GM18520 (cell line): ENCODE results near the gene ARPP21.
"Not testable (repeated sequence)": the region's sequence is repeated elsewhere in the genome, so short reads cannot be mapped to it uniquely, and the experiment has no call there.

Source experiments
- ATAC-seq: cut with Tn5 transposase; IDR thresholded peaks from one replicate; pipeline ENCODE4 v1.9.1; 2021; ENCODE audit not compliant: unreplicated experiment

Gene ARPP21

DNA sequence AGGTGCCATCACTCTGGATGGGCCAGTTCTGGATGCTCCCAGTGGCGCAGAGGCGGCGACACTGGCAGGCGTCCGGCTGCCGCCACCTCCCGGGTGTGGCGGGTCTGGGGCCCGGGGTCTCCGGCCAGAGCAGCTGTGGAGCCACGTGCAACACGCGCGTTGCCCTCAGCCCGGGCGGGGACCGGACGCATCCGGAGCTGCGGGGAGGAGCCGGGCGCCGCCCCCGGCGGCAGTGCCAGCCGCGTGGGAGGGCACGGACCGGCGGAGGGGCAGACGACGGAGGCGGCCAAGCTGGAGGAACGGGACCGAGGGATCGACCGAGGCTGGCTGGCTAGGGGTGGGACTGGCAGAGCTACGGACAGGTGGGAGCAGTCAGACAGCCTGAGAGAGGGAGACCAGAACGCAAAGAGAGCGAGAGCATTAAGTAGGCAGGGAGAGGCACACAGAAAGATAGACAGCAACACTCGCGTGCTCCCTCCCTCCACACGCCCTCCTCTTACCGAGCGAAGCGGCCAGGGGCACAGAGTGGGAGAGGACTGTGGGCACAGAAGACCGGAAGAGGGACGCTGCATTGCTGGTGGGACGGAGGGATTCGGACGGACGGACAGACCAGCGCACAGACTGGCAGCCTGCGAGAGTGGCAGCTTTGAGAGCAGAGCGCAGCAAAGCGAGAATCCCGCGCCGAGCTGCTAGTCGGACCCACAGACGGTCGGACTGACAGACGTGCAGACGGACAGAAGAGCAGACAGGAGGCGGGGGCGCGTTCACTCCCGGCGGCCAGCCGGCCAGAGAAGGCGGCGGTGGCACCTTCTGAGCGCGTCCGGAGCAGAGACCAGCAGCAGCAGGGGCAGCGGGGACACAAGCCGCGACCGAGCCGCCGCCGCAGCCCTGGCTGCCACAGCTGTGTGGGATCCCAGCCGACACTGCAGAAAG is at the start of gene ARPP21:
TSS of gene ARPP21 (plus strand) at position 272 of the 933 bp plus-strand sequence. CDS start 42,227 bp downstream, outside the sequence.
- ATAC-seq: no peak

DNA sequence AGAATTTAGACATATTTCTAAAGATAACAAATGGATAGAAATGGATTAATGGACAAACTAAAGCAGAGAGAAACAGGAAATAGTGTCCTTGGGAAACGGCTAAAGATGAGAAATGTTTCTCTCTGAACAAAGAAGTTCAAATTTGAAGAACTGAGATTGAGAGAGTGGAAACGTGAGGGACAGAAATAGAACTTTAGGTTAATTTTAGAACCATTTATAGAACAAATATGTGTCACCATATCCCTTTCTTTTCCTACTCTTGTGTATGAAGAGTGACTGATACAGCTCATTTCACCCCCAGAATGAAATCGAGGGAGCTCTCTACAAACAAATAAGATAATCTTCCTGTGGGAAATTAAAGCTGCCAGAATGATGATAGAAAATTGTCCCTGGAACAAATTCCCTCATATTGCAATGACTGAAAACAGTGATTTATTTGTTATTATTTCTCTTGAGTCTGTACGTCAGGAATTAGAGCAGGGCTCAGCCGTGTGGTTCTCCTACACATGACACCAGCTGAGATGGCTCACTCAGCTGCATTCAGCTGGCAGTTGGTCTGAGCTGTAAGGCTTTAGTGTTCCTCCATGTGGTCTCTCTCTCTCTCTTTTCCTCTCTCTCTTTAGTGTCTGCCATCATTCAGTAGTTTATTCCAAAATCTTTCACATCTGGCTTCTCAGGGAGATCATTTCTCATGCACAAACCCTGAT is 46.6 kb upstream of the ARPP21 start:
- ATAC-seq: no peak

- no peak for ATAC-seq
Measured at GRCh38 chr3:35594739-35595138, 44.6 kb upstream of the ARPP21 start.

GRCh38 chr3:35596335-35596995 is 42.9 kb upstream of the ARPP21 start:
- no peak for ATAC-seq

DNA sequence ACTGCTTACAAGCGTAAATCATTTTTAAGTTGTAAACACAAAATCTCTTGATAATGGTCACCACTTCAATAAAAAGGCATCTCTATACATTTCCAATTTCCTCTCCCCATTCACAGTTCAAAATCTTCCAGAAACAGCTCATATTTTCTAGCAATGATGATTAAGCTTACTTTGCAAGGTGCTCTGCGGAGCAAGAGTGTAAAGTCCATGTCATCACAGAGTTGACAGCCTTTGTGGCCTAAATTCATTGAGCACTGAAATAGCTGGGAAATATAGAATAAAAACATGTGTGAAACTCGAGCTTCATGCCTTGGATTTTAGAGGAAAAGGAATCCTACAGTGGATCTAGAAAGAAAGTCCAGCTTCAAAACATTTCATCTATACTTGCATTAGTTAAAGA is 41.8 kb upstream of the ARPP21 start:
- ATAC-seq: no peak

DNA sequence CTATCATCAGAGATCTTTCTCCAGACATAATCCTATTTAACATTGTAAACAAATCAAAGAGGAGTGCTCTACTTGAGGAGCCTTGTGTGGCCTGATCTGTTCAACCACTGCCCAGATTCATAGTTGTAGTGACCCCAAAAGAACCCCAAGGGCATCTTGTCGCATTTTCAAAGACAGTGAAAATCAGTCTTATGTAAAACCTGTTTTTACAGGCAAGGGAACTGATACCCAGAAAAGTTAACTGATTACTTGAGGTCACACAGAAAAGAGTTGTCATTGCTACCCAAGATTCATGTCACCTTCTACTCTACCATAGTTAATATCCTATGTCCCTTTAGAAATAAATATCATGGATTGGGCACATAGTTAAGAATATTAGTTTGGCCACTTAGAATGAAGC is 40.5 kb upstream of the ARPP21 start:
- ATAC-seq: no peak

- ATAC-seq: no peak
Measured at GRCh38 chr3:35601959-35602358, 37.4 kb upstream of the ARPP21 start.

DNA sequence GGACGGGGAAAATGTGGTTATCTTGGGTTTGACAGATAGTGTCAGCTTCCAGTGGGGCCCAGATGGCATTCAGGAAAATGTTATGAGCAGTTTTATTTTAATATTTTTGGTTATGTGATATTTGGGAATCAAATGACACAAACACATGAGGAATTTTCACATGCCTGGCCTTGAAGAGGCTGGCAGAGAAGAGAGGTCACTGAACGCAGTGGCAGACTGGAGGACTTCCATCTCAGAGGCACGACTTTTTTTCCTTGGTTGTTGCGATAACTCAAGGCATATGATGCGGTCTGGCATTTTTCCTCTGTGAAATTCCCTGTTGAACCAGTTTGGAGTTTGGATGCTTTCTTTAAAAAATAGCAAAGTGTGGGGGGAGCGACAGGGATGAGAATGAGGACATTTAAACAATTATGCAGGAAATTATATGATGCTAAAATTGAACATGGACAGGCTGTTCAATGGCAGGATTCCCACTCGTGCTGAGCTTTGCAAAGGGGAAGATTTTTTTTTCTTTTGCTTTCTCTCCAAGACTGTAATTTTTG is 36.9 kb upstream of the ARPP21 start:
- no peak for ATAC-seq

GRCh38 chr3:35616346-35616745 is 23.0 kb upstream of the ARPP21 start:
- ATAC-seq: no peak

- no peak for ATAC-seq
Measured at GRCh38 chr3:35617370-35617769, 22.0 kb upstream of the ARPP21 start.

DNA sequence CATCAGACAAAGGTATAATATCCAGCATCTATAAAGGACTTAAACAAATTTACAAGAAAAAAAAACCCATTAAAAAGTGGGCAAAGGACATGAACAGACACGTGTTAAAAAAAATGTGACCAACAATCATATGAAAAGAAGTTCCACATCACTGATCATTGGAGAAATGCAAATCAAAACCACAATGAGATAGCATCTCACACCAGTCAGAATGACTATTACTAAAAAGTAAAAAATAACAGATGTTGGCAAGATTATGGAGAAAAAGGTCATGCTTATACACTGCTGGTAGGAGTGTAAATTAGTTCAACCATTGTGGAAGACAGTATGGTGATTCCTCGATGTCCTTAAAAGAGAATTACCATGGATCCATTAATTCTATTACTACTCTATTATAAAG is 19.1 kb upstream of the ARPP21 start:
- not testable (repeated sequence) for ATAC-seq

GRCh38 chr3:35624698-35625097 is 14.6 kb upstream of the ARPP21 start:
- ATAC-seq: no peak

DNA sequence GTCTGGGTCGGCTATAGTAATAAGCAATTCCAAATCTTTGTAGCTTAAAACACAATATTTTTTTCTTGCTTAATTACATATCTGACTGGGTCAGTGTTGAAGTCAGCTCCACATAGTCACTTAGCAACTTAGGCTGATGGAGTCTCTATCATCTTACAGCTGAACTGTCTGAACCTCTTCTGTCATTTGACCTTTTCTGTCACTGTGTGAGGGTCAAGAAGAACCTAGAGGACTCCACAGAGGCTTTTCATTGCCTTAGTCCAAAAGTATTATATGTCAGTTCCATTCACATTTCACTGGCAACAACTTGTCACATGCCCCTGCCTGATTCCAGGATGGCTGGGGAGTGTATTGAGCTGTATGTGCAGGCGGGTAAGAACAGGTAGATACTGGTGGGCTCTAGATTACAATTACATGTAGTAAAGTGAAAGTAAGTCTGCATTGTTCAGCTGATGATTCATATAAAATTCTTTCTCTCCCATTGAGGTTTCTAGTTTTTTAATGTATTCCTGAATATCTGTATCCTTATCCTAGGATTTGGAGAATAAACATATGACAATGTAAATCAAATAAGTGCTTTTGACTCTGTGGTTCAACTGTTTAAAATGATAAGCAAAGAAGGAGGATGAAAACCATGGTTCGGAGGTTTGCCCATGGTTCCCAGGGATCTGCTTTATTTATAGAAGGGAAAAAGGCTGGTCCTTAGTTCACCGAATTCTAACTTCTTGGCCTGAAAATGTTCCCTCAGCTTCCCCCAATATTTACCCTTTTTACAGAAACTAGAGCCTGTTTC is 5.8 kb upstream of the ARPP21 start:
- no peak for ATAC-seq

DNA sequence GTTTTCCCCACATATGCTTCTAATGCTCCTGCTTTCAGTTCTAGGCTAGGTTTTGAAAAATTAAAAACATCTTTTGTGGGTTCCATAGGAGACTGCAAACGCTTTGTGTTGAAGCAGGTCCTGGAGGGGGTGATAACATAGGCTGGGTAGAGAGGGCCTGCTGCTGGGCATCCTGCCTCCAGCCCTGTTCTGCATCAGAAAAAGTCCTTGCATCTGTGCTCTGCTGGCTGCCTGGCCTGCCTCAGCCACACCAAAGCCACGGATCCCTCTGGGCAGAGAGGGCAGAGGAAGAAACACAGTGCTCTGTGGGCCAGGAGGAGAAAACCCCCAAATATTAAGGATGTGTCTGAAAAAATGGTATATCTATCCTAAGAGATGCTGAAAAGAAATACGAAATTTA is 3.9 kb upstream of the ARPP21 start:
- no peak for ATAC-seq

DNA sequence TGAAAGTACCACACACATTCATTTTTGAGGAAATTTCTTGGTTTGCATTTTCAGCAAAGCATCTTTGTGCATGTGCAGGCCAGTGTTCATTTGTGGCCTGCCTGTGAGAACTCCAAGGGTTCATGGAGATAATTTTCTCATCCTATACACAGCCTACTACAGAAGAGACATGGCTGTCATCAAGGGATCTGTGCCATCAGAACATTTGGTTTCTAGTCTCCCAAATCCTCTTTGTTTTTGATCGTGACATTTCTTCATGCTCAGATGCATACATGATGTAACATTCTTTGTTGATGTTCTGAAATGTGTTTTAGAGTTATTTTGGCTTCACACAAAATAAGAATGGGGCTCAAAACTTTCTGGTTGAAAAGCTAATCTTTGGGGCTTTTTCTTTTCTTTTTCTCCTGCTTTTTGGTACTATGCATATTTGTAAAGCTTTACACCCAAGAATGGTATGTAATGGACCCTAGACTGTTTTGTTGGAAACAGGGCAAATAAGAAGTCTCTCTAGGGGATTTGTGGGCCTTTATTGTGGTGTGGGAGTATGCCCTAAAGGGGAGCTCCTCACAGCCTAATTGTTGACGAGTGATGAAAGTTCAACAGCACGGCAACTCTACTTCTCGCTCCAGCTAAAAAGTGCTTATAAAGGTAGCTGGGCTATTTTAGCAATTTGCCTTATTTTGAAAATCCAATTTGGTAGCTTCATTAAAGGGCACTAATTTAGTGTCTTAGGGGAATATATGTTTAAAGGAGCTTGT is 3.2 kb upstream of the ARPP21 start:
- ATAC-seq: no peak

GRCh38 chr3:35638251-35638979 is 910 bp upstream of the ARPP21 start:
- ATAC-seq: no peak

DNA sequence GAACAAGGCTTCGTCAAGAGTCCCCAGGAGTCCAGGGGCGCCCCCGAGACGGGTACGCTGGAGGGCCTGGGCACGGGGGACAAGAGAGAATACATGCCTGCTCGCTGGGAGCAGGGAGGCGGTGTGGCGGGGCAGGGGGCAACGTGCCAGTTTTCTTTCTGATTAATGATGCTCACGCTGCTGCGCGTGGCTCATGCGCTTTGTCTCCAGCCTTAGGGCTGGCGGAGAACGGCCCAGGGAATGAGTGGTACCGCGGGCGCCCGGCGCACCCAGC is 408 bp upstream of the ARPP21 start:
- ATAC-seq: no peak

DNA sequence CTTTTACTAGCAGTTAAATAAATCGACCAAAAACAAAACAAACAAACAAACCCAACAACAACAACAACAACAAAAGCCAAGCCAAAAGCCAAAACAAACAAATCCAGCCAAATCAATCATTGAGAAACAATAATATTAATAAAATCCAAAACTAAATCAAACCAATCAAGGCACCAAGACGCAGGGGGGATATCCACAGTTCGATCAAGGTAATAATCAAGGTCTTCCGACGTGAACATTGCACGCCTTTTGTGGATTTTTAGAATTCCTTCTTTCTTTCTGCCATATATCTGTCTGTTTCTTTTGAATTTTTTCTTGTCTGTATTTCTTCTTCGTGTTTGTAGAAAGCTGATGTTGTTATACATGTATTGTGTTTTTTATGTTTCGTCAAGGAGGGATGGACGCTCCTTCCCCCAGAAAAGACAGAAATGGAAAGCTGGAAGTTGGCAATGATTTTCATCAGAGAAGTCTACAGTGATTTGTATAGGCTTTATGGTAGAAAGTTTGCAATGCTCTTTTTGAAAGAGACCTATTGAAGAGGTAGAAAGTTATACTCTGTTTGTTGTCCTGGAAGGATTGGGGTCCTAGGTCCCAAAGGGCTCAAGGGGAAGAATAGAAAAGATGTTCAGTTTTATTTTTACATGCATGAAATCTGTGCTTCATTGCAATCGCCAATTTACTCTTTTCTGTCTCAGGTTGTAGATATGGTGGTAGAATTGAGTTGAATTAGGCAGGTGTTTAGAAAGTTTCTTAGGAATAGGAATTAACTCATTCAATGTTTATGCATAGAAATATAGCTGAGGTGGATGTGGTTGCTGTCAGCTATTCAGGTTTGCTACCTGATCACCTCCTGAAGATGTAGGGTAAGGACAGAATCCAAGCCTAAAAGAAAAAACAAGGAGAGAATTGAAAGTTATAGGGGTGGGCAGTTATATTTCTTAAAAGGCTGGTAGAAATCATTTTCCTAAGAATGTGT is 1.2 kb downstream of the ARPP21 start:
- ATAC-seq: no peak
